ENCODE data around the gene GRIK1.

DNA sequence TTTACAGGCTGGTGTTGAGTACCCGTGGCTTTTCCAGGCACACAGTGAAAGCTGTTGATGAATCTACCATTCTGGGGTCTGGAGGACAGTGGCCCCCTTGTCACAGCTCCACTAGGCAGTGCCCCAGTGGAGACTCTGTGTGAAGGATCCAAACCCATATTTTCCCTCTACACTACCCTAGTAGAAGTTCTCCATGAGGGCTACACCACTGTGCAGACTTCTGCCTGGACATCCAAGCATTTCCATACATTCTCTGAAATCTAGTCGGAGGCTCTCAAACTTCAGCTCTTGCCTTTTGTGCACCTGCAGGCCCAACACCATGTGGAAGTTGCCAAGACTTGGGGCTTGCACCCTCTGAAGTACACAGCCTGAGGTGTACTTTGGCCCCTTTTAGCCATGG is 413.3 kb downstream of the GRIK1 start:
- TF ChIP-seq, protein P1, sequence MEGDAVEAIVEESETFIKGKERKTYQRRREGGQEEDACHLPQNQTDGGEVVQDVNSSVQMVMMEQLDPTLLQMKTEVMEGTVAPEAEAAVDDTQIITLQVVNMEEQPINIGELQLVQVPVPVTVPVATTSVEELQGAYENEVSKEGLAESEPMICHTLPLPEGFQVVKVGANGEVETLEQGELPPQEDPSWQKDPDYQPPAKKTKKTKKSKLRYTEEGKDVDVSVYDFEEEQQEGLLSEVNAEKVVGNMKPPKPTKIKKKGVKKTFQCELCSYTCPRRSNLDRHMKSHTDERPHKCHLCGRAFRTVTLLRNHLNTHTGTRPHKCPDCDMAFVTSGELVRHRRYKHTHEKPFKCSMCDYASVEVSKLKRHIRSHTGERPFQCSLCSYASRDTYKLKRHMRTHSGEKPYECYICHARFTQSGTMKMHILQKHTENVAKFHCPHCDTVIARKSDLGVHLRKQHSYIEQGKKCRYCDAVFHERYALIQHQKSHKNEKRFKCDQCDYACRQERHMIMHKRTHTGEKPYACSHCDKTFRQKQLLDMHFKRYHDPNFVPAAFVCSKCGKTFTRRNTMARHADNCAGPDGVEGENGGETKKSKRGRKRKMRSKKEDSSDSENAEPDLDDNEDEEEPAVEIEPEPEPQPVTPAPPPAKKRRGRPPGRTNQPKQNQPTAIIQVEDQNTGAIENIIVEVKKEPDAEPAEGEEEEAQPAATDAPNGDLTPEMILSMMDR (IDR thresholded peaks at IDR 0.05; ENCODE audit: low read length) = no peak
- no peak for TF ChIP-seq EZH2 (IDR thresholded peaks at IDR 0.05; ENCODE audit: borderline replicate concordance, low read length)
